HL-60 (cell line): ENCODE results near the gene RNF166.

Source experiments
- DNase-seq, 2 experiments: peaks; one replicate each; pipeline ENCODE4 v3.0.0-alpha.2; 2010 to 2020; ENCODE audit warnings: low read depth in 1 of 2, low spot score in 1 of 2
- H3K27ac ChIP-seq: fragments of 250-450 bp; sonication (Bioruptor Pico); replicated peaks from 2 replicates; pipeline ENCODE4 v1.5.1; 2020; ENCODE audit warnings: mild to moderate bottlenecking, moderate library complexity
- H3K27me3 ChIP-seq: fragments of 250-450 bp; sonication (Bioruptor Pico); 2 replicates; pipeline ENCODE4 v1.5.1; 2021; ENCODE audit warnings: mild to moderate bottlenecking, moderate library complexity; ENCODE audit not compliant: insufficient read depth, poor library complexity, severe bottlenecking
- H3K4me3 ChIP-seq: replicated peaks from 2 replicates; pipeline ENCODE4 v1.5.1; 2011; ENCODE audit warnings: mild to moderate bottlenecking, control low read depth, low read length; ENCODE audit not compliant: insufficient read depth
- CTCF ChIP-seq: IDR thresholded peaks from one replicate; pipeline ENCODE4 v1.5.1; 2011; ENCODE audit warnings: low read length, control low read depth, inconsistent platforms; ENCODE audit not compliant: insufficient read depth
- GABPA ChIP-seq: IDR thresholded peaks from 2 replicates; pipeline ENCODE4 v1.6.1; 2012; ENCODE audit warnings: low read depth
- POLR2AphosphoS5 ChIP-seq: IDR thresholded peaks from 2 replicates; pipeline ENCODE4 v1.6.1; 2012; ENCODE audit warnings: low read depth
- REST ChIP-seq: IDR thresholded peaks from 2 replicates; pipeline ENCODE4 v1.6.1; 2012; ENCODE audit warnings: low read depth; ENCODE audit not compliant: insufficient replicate concordance
- SPI1 ChIP-seq: IDR thresholded peaks from 2 replicates; pipeline ENCODE4 v1.6.1; 2012; ENCODE audit warnings: low read depth, mild to moderate bottlenecking, borderline replicate concordance
- long read RNA-seq: library from polyadenylated mRNA; unstranded; transcript quantifications from one replicate; pipeline ENCODE4 v2.0.0, GENCODE V29; 2020

Gene RNF166, protein sequence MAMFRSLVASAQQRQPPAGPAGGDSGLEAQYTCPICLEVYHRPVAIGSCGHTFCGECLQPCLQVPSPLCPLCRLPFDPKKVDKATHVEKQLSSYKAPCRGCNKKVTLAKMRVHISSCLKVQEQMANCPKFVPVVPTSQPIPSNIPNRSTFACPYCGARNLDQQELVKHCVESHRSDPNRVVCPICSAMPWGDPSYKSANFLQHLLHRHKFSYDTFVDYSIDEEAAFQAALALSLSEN
- long read RNA-seq, partial matches to known transcripts: 2 of 21 reads
- long read RNA-seq, other reads (novel, unspliced or antisense): 14 of 21 reads

- H3K27ac ChIP-seq: peak within 1 kb of the TSS; percentile 94
- peak; percentile 65 to 66 for DNase-seq
- no peaks in the 10 kb centered on the region for H3K27me3 ChIP-seq
- H3K4me3 ChIP-seq: peak within 1 kb of the TSS; percentile 90
- TF ChIP-seq REST: no peak
- no peak for TF ChIP-seq GABPA
- no peak for TF ChIP-seq POLR2AphosphoS5
- TF ChIP-seq CTCF: no peak
- no peak for TF ChIP-seq SPI1
Observed at GRCh38 chr16:88706229-88706964, at the start of gene RNF166, which contains the start of gene CTU2. TSS of gene RNF166 (minus strand) at chr16:88706408. CDS start at chr16:88706325, 83 bp downstream. TSS of gene CTU2 (plus strand) at chr16:88706503. CDS start at chr16:88706531, 28 bp downstream.

DNA sequence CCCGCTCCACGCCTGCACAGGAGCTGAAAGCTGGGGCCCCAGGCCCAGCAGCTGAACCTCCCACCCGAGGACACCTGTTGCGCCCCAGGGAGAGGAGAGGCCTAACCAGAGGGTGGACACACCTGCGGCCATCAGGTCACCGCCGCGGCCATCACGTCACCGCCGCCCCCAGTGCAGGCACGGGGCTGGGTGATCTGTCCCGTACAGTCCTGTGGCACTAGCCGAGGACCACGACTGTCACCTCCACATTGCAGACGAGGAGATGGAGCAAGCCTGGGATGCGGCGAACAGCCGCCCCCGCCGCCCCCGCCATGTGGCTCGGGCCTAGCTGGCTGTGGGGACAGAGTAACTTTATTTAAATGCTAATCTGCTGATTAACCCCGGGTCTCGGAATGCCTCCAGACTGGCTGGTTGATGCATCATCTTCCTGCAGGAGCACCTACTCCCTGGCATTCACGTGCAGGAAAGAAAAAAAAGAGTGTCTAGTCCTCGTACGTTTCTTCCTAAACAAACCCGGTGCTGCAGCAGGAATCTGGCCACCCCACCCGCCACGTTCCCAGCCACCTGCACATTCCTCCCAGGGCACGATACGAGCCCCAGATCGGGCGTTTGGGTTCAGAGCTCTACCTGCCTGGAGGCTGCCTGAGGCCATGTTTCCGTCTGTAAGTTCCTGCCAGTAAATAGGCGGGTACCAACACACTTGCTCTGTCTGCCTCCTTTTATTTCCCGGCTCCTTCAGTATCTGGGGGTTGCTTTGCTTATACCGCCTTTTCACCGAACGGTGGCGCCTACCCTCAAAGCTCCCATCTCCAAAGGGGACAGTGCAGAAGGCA is 48.9 kb upstream of the RNF166 start:
- H3K27me3 ChIP-seq: no peaks in the 10 kb centered on the region
- TF ChIP-seq GABPA (no peak), CTCF (no peak), POLR2AphosphoS5 (no peak)
- no peak overlapping the region for H3K4me3 ChIP-seq
- peak in 1 of 2 experiments; percentile 21 for DNase-seq
- no peak overlapping the region for H3K27ac ChIP-seq

DNA sequence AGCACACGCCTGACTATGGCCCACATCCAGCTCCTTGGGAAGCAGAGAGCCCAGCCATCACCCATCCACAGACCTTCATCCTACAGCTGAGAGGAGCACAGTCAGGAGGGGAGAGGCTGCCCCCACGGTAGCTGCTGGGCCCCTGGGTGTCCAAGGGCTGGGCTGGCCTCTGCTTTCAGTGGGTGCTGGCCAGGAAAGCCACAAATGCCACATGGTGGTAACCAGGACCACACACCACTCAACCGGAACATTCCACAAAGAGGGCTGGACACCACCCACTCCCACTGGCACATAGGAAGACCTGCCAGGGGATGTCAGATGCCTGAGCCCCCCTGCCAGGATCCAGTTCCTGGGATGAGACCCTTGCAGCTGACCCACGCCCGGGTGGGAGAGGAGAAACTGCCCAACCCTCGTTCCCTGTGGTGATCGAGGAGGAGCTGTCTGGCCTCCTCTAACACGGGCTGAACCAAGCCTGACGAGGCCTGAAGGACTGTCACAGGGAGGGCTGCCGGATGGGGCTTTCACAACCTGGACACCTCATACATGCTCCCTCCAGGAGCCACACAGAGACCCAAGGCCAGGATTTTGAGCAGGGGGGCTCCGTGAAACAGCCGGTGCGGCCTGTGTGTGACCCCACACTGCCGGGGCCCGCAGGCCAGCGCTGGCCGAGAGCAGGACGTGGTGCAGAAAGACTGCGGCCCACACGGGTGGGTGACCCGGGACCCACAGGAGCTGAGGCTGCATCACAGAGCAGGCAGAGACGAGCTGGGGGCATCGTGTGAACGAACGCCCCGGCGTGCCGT is 48.1 kb upstream of the RNF166 start:
- no peak for DNase-seq
- Histone ChIP-seq H3K4me3 (no peak overlapping the region), H3K27me3 (no peaks in the 10 kb centered on the region), H3K27ac (no peak overlapping the region)
- TF ChIP-seq SPI1: no peak
- no peak for TF ChIP-seq REST
- TF ChIP-seq CTCF: no peak
- no peak for TF ChIP-seq POLR2AphosphoS5
- TF ChIP-seq GABPA: no peak
